Retinal pigment epithelial cell (primary cell): ENCODE data around the gene GSDMA.
"Not testable (repeated sequence)": the region's sequence is repeated elsewhere in the genome, so short reads cannot be mapped to it uniquely, and the experiment has no call there.

Experiments
- DNase-seq: peaks from one replicate; pipeline ENCODE4 v3.0.0-alpha.2; 2010; ENCODE audit warnings: low read depth
- H3K4me3 ChIP-seq: 2 replicates; pipeline ENCODE4 v1.5.1; 2011; ENCODE audit warnings: mild to moderate bottlenecking, low read length, control low read depth, moderate library complexity
- CTCF ChIP-seq: conservative IDR thresholded peaks from 2 replicates; pipeline ENCODE4 v1.5.1; 2011; ENCODE audit warnings: low read depth, low read length, control low read depth, inconsistent platforms

The GSDMA gene

GRCh38 chr17:39996162-39996561 lies 33.4 kb downstream of the GSDMA start:
- no peak overlapping the region for H3K4me3 ChIP-seq
- no peak for DNase-seq
- TF ChIP-seq CTCF: no peak

DNA sequence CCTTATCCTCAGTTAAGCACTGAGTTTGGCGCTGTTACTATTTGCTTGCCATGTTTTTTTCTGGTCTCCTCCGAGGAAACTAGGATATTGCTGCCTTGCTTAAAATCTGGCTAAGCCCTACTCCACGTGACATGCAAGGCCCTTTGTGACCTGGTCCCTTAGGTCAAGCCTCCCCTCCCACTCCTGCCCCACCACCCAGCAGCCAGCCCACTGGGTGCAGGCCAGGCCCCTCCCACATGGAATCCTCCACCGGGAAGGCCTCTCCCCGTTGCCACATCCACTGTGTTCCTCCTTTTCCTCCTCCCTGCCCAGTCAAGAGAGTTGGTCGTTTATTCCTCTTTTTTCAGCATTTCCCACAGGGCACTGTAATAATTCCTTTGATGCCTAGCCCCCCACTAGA lies 34.0 kb downstream of the GSDMA start:
- H3K4me3 ChIP-seq: no peak overlapping the region
- DNase-seq: no peak
- TF ChIP-seq CTCF: no peak

DNA sequence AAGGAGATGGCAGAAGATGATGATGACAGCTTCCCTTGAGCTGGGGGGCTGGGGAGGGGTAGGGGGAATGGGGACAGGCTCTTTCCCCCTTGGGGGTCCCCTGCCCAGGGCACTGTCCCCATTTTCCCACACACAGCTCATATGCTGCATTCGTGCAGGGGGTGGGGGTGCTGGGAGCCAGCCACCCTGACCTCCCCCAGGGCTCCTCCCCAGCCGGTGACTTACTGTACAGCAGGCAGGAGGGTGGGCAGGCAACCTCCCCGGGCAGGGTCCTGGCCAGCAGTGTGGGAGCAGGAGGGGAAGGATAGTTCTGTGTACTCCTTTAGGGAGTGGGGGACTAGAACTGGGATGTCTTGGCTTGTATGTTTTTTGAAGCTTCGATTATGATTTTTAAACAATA lies 34.7 kb downstream of the GSDMA start:
- no peak for TF ChIP-seq CTCF
- no peak for DNase-seq
- no peak overlapping the region for H3K4me3 ChIP-seq

DNA sequence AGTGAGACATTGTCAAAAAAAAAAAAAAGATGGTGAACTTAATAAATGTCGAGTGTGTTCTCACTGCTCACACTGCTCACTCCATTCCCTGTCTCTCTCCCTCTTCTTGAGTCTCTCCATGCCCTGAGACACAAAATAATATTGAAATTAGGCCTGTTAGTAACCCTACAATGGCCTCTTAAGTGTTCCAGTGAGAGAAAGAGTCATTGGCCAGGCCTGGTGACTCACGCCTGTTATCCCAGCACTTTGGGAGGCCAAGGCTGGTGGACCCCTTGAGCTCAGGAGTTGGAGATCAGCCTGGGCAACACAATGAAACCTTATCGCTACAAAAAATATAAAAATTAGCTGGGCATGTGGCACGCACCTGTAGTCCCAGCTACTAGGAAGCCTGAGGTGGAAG lies 36.3 kb downstream of the GSDMA start:
- DNase-seq: no peak
- no peak for TF ChIP-seq CTCF
- H3K4me3 ChIP-seq: no peak overlapping the region

DNA sequence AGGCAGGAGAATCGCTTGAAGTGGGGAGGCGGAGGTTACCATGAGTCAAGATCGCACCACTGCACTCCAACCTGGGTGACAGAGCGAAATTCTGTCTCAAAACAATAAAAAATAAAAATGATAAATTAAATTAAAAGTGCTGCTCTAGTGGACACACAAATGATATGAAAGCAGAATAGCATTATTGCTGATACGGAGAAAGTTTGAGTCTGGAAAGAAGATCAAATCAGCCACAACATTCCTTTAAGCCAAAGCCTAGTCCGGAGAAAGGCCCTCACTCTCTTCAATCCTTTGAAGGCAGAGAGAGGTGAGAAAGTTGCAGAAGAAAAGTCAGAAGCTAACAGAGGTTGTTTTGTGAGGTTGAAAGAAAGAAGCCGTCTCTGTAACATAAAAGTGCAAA lies 37.4 kb downstream of the GSDMA start:
- no peak overlapping the region for H3K4me3 ChIP-seq
- TF ChIP-seq CTCF: no peak
- no peak for DNase-seq

DNA sequence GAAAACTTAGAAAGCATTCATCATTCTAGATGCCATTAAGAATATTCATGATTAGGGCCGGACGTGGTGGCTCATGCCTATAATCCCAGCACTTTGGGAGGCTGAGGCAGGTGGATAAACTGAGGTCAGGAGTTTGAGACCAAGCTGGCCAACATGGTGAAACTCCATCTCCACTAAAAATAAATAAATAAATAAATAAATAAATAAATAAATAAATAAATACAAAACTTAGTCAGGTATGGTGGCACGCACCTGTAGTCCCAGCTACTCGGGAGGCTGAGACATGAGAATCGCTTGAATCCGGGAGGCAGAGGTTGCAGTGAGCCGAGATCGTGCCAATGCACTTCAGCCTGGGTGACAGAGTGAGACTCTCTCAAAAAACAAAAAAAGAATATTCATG lies 38.5 kb downstream of the GSDMA start:
- DNase-seq, H3K4me3 ChIP-seq: not testable (repeated sequence)

DNA sequence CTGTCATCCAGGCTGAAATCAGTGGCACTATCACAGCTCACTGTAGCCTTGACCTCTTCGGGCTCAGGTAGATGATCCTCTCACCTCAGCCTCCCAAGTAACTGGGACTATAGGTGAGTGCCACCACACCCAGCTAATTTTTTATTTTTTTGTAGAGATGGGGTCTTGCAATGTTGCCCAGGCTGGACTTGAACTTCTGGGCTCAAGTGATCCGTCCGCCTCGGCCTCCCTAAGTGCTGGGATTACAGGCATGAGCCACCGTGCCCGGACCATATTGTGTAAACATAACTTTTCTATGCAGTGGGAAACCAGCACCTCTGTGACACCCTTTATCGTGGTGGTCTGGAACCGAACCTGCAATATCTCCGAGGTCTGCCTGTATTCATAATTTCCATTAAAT lies 41.3 kb downstream of the GSDMA start:
- no peak for TF ChIP-seq CTCF
- DNase-seq: no peak
- no peak overlapping the region for H3K4me3 ChIP-seq

DNA sequence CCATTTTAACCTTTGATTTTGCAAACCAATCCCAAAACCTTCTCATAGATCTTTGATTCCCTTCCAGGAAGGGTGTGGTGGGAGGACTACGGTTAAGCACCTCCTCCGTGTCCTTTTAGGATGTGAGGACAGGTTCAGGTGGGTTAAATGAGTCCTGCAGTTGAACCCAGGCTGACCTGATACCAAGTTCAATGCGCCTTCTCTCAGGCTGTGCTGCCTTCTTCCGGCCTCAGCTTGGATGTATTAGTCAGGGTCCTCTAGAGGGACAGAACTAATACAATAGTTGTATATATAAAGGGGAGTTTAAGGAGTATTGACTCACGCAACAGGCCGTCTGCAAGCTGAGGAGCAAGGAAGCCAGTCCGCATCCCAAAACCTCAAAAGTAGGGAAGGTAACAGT lies 41.9 kb downstream of the GSDMA start:
- TF ChIP-seq CTCF: no peak
- H3K4me3 ChIP-seq: no peak overlapping the region
- DNase-seq: no peak
